Measurements from ENCODE around the gene TCOF1.

DNA sequence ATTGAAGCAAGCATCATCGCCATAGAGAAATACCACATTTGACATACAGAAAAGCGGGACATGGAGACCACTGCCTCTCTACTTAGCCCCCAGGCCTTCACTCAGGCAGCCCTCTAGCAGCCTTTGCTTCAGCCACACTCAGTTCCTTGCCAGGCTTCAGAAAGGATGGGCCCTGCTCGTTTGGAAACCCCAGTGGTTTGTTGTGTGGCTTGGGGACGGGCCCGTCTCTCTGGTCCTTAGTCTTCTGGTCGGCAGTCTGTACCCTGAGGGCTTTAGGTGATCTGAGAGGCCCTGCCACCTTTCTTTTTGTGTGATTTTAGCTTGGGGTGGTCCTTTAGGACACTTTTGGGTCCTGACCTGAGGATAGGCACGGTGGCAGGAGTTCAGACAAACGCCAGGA lies 33.7 kb upstream of the TCOF1 start:
- TF ChIP-seq, protein P1, sequence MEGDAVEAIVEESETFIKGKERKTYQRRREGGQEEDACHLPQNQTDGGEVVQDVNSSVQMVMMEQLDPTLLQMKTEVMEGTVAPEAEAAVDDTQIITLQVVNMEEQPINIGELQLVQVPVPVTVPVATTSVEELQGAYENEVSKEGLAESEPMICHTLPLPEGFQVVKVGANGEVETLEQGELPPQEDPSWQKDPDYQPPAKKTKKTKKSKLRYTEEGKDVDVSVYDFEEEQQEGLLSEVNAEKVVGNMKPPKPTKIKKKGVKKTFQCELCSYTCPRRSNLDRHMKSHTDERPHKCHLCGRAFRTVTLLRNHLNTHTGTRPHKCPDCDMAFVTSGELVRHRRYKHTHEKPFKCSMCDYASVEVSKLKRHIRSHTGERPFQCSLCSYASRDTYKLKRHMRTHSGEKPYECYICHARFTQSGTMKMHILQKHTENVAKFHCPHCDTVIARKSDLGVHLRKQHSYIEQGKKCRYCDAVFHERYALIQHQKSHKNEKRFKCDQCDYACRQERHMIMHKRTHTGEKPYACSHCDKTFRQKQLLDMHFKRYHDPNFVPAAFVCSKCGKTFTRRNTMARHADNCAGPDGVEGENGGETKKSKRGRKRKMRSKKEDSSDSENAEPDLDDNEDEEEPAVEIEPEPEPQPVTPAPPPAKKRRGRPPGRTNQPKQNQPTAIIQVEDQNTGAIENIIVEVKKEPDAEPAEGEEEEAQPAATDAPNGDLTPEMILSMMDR (IDR thresholded peaks at IDR 0.05; ENCODE audit: insufficient read depth, low read length) = no peak
- TF ChIP-seq SPI1 (IDR thresholded peaks at IDR 0.05; ENCODE audit: borderline replicate concordance, low read depth) = no peak
